Measurements from ENCODE around the gene ZFP69.
A peak's percentile ranks its signal among the peaks of the same experiment; 100 is the strongest.

ZFP69 gene

DNA sequence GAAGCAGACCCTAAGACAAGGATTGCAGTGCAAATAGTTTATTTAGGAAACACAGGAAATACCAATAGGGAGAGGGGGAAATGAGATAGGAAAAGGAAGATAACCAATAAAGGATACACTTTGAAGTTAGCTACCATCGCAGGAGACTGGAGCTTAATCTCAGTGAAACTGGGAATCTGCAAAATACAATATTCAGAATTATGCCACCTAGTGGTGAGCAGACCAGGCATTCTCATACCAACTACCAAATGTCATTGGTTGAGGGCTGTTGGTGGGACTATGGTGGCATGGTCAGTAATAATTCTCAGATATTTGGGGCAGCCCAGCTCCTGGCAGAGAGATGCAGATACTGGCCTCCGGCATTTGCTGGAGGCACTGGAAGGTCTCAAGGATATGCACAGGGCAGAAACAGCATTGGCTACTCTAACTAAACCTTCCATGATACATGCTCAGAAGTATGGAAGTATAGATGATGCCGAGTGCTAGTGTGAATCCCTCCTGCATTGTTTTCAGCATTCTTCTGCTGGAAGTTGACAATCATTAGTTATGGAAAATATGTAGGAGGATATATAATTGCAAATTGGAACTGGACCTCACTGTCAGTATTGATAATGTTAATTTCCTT lies 38.6 kb upstream of the ZFP69 start:
- peak; percentile 39 for DNase-seq (ENCODE audit: low spot score)

DNA sequence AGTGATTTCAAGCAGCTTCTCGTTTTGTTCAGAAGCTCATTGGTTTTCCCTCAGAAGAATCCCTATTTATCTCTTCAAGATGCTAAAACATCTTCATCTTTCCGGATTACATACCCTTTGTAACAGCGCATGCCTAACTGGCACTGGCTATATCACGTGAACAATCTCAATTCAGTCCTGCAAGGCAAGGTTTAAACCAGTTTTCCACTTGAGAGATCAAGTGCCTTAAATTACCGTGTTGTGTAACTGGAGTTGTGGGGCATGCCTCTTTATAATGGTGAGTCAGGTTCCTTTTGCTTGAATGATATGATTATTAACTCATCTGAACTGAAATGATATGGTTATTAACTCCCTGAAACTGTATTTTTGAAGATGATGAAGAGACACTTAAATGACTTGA lies 37.8 kb upstream of the ZFP69 start:
- DNase-seq (ENCODE audit: low spot score): no peak
- in situ Hi-C loops (cut with MboI; ENCODE audit: low pct_unique_long_range_greater_than_20kb, low sequenced_read_pairs, unreplicated experiment): no loop called here
- TF ChIP-seq, protein P1, sequence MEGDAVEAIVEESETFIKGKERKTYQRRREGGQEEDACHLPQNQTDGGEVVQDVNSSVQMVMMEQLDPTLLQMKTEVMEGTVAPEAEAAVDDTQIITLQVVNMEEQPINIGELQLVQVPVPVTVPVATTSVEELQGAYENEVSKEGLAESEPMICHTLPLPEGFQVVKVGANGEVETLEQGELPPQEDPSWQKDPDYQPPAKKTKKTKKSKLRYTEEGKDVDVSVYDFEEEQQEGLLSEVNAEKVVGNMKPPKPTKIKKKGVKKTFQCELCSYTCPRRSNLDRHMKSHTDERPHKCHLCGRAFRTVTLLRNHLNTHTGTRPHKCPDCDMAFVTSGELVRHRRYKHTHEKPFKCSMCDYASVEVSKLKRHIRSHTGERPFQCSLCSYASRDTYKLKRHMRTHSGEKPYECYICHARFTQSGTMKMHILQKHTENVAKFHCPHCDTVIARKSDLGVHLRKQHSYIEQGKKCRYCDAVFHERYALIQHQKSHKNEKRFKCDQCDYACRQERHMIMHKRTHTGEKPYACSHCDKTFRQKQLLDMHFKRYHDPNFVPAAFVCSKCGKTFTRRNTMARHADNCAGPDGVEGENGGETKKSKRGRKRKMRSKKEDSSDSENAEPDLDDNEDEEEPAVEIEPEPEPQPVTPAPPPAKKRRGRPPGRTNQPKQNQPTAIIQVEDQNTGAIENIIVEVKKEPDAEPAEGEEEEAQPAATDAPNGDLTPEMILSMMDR (IDR thresholded peaks at IDR 0.05; ENCODE audit: extremely low read depth, insufficient read depth, missing control alignments): no peak

More for the DNA sequence above, 38.6 kb upstream of the ZFP69 start:
- in situ Hi-C loops (cut with MboI; ENCODE audit: low pct_unique_long_range_greater_than_20kb, low sequenced_read_pairs, unreplicated experiment): no loop called here
- TF ChIP-seq, protein P1 (IDR thresholded peaks at IDR 0.05; ENCODE audit: extremely low read depth, insufficient read depth, missing control alignments): peak; percentile 56

DNA sequence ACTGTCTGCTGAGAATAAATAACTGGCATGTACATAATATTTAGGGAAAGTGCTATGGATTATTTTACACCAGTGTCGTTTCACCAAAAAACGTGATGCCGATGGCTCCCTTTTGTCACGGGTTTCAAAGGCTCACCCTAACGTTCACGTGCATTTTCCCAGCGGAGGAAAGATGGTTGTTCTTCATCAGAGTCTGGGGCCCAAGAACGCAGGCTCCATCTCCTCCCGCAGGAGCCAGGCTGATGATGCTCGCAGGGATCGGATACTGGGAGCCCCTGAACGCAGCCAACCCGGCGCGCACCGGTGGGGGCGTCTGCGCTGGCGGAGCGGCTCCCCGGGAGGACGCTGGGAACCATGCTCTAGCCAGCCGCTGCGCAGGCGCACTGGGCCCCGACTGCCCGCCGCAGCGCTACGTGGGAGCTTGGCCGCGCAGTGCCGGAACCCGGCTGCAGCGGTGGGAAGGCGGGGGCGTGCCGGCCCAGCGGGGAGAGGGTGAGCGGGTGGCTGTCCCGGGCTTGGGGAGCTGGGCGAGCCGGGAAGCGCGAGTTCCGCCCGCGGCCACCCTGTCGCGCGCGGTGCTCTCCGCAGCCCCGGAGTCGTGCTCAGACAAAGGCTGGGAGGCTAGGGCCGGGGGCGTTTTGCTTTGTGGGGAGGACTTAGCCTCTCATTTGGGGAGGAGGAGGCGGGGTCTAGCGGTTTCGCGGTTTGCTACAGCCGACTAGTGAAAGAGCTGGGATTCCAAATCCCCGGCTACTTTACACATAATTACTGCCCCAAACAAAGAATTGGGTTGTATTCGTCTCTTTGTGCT lies 27.2 kb upstream of the ZFP69 start, which contains the start of gene ZFP69B:
Gene ZFP69B (plus strand): TSS at position 793 of the 811 bp plus-strand sequence. CDS start 486 bp downstream, outside the sequence.
- DNase-seq (ENCODE audit: low spot score): peak; percentile 95
- in situ Hi-C loops (cut with MboI; ENCODE audit: low pct_unique_long_range_greater_than_20kb, low sequenced_read_pairs, unreplicated experiment): no loop called here
- TF ChIP-seq, protein P1 (IDR thresholded peaks at IDR 0.05; ENCODE audit: extremely low read depth, insufficient read depth, missing control alignments): peak; percentile 22

DNA sequence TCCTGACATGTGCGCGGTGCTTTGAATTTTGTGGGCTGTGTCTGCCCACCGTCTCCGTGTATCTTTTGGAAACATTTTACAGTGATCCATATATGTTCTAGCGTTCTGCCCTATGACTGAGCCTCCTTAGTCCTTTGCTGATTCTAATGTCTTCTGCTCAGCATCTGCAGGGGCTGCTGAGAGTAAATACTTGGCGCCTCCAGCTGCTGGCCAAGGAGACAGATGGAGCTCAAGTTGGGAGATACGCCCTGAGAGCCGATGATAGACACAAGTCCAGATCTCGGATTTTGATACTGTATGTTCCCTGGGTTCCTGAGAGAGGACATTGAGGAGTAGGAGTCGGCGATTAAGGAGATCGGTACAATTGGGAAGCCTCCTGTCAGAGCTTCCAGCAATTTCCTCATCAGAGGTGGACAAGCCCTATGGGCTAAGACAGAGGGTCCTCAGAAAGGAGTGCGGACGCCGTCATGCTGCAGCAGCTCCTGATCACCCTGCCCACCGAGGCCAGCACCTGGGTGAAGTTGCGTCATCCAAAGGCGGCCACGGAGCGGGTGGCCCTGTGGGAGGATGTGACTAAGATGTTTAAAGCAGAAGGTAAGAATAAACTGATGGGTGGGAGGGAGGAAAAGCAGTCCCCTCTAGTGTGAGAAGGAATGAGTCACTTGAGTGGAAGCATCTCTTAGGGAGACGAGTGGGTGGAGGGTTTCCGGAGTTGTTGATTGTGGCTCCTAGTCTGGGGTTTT lies 26.4 kb upstream of the ZFP69 start:
- TF ChIP-seq, protein P1 (IDR thresholded peaks at IDR 0.05; ENCODE audit: extremely low read depth, insufficient read depth, missing control alignments): no peak
- in situ Hi-C loops (cut with MboI; ENCODE audit: low pct_unique_long_range_greater_than_20kb, low sequenced_read_pairs, unreplicated experiment): no loop called here
- peak; percentile 59 for DNase-seq (ENCODE audit: low spot score)

DNA sequence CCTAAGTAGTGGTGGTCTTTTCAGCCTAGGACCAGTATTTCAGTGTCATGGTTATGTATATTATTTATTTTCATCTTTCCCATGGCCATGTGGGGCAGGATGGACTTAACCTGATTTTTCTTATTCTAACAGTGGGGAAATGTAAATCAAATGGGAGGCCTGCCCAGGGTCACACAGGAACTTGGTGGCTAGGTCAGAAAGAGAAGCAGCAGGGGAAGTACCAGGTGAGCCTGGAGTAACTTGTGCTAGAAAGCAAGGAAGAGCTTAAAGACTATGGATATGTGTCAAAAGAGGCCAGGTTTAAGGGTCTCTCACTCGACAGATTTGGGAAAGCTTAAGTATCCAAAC lies 25.9 kb upstream of the ZFP69 start:
- DNase-seq (ENCODE audit: low spot score): peak; percentile 13
- TF ChIP-seq, protein P1 (IDR thresholded peaks at IDR 0.05; ENCODE audit: extremely low read depth, insufficient read depth, missing control alignments): no peak
- in situ Hi-C loops (cut with MboI; ENCODE audit: low pct_unique_long_range_greater_than_20kb, low sequenced_read_pairs, unreplicated experiment): no loop called here

DNA sequence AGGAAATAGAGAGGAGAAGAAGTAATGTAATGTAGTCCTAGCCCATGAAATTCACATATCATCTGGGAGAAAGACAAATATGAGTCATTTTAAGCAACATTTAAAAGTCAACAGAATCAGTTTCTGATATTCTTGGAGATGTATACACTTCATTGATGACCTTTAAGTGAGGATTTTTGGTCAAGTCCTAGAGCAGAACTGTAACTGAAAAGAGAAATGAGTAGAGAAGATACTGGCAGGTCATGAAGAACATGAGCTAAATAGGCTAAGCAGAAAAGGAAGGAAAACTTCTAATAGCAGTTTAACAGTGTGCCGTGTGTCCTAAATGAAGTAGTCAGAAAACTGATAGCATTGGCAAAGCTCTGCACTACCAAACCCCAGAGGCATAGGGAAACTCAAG lies 22.2 kb upstream of the ZFP69 start:
- TF ChIP-seq, protein P1 (IDR thresholded peaks at IDR 0.05; ENCODE audit: extremely low read depth, insufficient read depth, missing control alignments): no peak
- in situ Hi-C loops (cut with MboI; ENCODE audit: low pct_unique_long_range_greater_than_20kb, low sequenced_read_pairs, unreplicated experiment): no loop called here
- DNase-seq (ENCODE audit: low spot score): no peak
